OCI-LY1 (cell line): ENCODE data around the gene BMPR2.
"Not testable (repeated sequence)": the region's sequence is repeated elsewhere in the genome, so short reads cannot be mapped to it uniquely, and the experiment has no call there.

Experiments
- EZH2 ChIP-seq: fragments of 200-600 bp; sonication (generic), shearing (Covaris generic); IDR thresholded peaks from 2 replicates; pipeline ENCODE4 v1.8.0; 2017; ENCODE audit warnings: borderline replicate concordance, mixed run types, mild to moderate bottlenecking, antibody characterized with exemption, low read length, moderate library complexity, mixed read lengths
- TF ChIP-seq, protein P1 (sequence below): fragments of 200-600 bp; sonication (generic), shearing (Covaris generic); IDR thresholded peaks from 2 replicates; pipeline ENCODE4 v1.5.1; 2017; ENCODE audit warnings: mild to moderate bottlenecking, antibody characterized with exemption, low read length, moderate library complexity, mixed read lengths

DNA sequence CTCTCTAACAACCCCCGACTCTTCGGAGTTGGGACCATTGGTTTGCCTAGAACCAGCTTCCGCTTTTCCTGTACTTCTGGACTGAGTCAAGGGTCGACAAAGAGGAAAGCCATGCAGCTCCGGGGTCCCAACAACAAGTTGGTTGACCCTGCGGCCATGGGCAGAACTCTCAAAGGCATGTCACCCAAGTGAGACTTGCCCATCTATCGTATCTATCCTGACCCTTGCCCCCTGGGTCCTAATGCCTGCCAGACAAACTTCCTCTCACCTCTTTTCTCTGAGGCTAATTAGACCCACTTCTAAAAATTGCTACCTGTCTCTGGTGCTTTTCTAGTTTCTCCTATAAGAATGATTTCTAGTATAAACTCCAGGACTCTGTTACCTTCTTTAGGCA lies 121.3 kb downstream of the BMPR2 start:
- TF ChIP-seq, protein P1, sequence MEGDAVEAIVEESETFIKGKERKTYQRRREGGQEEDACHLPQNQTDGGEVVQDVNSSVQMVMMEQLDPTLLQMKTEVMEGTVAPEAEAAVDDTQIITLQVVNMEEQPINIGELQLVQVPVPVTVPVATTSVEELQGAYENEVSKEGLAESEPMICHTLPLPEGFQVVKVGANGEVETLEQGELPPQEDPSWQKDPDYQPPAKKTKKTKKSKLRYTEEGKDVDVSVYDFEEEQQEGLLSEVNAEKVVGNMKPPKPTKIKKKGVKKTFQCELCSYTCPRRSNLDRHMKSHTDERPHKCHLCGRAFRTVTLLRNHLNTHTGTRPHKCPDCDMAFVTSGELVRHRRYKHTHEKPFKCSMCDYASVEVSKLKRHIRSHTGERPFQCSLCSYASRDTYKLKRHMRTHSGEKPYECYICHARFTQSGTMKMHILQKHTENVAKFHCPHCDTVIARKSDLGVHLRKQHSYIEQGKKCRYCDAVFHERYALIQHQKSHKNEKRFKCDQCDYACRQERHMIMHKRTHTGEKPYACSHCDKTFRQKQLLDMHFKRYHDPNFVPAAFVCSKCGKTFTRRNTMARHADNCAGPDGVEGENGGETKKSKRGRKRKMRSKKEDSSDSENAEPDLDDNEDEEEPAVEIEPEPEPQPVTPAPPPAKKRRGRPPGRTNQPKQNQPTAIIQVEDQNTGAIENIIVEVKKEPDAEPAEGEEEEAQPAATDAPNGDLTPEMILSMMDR, result not testable (repeated sequence)
- TF ChIP-seq EZH2, result not testable (repeated sequence)
